ENCODE measurements around the gene ACKR3.

The ACKR3 gene

GRCh38 chr2:236544362-236544761, 25.3 kb upstream of the ACKR3 start:
- no peak for TF ChIP-seq GATA3 (IDR thresholded peaks at IDR 0.05; ENCODE audit: low read depth, low read length)
- no peak for TF ChIP-seq GATA2 (IDR thresholded peaks at IDR 0.05; ENCODE audit: low read depth, low read length)

DNA sequence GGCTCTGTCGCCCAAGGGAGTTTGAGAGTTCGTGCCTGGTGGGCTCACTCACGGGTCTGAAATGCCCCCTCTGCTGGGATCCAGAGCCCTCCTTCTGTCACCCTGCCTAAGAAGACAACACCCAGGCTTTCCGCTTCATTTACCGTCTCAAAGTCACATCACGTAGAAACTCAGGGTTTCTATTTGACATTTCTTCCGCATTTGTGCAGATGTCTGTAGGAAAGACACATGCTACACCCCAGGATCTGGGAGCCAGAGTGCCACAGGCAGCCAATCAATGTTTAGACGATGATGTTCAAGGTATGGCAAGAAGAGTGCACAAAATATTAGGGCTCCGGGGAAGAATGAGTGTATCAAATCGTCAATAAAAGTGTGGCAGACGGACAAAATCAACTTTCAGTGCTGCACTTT, 24.4 kb upstream of the ACKR3 start:
- TF ChIP-seq GATA3 (IDR thresholded peaks at IDR 0.05; ENCODE audit: low read depth, low read length) (no peak), GATA2 (IDR thresholded peaks at IDR 0.05; ENCODE audit: low read depth, low read length) (no peak)

- no peak for TF ChIP-seq GATA3 (IDR thresholded peaks at IDR 0.05; ENCODE audit: low read depth, low read length)
Observed at GRCh38 chr2:236545814-236546480, 23.7 kb upstream of the ACKR3 start.

DNA sequence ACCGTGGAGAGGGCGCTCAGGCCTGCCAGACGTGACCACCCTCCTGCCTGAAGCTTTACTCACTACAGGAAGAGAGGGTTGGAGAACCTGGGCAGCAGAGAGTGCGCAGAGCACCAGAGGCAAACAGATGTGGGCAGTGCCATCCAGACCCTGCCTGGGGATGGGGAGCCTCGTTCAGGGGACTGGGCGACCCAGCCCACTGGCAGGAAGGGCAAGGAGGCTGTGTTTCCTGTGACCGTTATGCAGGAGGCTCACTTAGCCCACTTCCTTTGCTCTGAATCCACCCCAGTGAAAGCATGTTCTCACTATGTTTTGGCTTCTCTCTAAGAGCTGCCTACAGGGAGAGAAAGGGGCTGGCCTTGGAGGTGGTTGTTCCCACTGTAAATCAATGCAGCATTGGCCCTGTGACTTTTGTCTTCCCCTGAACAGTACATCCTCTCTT, 23.0 kb upstream of the ACKR3 start:
- TF ChIP-seq GATA2 (IDR thresholded peaks at IDR 0.05; ENCODE audit: low read depth, low read length) (no peak), GATA3 (IDR thresholded peaks at IDR 0.05; ENCODE audit: low read depth, low read length) (no peak)

DNA sequence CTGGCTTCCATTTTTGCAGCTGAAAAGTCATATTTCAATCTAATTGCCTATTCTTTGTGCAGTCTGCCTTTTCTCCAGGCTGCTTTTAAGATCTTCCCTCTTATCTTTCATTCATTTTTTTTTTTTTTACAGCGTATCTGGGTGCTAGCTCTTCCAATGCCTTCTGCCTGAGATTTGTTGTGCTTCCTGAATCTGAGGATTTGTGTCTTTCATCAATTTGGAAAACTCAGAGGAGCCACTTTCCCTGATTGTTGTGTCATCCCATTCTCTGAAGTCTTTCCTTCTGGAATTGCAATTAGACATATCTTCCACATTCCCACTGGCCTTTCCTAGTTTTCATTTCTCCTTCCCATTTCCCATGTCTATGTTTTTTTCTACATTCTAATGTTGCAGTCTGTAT, 21.9 kb upstream of the ACKR3 start:
- TF ChIP-seq GATA3 (IDR thresholded peaks at IDR 0.05; ENCODE audit: low read depth, low read length) (no peak), GATA2 (IDR thresholded peaks at IDR 0.05; ENCODE audit: low read depth, low read length) (no peak)

GRCh38 chr2:236548179-236548921, 21.3 kb upstream of the ACKR3 start:
- no peak for TF ChIP-seq GATA2 (IDR thresholded peaks at IDR 0.05; ENCODE audit: low read depth, low read length)
- TF ChIP-seq GATA3 (IDR thresholded peaks at IDR 0.05; ENCODE audit: low read depth, low read length) = no peak

DNA sequence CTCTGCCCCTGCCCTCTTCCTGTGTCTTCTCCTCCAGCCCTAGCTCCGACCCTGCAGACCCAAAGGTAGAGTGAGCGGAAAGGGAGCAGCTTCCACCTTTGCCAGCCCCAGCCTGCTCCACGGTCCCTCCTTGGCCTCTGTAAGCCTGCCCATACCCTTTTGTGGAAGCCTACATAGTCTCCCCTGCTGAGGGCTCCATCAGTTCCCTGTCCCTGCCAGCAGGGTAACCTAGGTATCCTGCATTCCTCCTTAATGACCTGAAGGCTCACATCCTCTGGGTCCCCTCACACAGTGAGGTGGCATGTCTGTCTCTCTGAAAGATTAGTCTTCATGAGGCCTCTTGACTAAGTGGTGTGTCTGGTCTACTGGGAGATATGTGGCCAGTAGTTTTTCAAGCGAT, 20.5 kb upstream of the ACKR3 start:
- no peak for TF ChIP-seq GATA3 (IDR thresholded peaks at IDR 0.05; ENCODE audit: low read depth, low read length)
- TF ChIP-seq GATA2 (IDR thresholded peaks at IDR 0.05; ENCODE audit: low read depth, low read length) = no peak

DNA sequence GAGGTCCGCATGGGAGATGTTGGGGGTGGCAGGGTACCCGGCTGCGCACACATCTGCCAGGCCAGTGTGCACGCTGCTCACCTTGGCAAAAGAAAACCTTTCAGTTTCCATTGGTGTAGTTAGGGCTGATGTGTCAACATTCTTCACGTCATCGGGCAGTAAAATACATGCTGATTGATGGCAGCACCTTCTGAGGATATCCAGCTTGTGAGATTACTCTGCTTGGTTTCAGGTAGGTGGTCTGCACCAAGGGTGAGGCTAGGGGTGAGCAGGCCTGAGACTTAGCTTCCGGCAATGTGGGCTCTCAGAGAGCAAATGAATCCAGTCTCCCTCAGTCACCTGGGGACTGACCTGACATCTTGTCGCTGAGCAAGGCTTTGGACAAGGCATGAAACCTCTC, 19.3 kb upstream of the ACKR3 start:
- TF ChIP-seq GATA3 (IDR thresholded peaks at IDR 0.05; ENCODE audit: low read depth, low read length) (no peak), GATA2 (IDR thresholded peaks at IDR 0.05; ENCODE audit: low read depth, low read length) (no peak)

- TF ChIP-seq GATA2 (IDR thresholded peaks at IDR 0.05; ENCODE audit: low read depth, low read length) (no peak), GATA3 (IDR thresholded peaks at IDR 0.05; ENCODE audit: low read depth, low read length) (no peak)
Observed at GRCh38 chr2:236550701-236551465, 18.7 kb upstream of the ACKR3 start.

GRCh38 chr2:236551471-236552211, 18.0 kb upstream of the ACKR3 start:
- TF ChIP-seq GATA3 (IDR thresholded peaks at IDR 0.05; ENCODE audit: low read depth, low read length) (no peak), GATA2 (IDR thresholded peaks at IDR 0.05; ENCODE audit: low read depth, low read length) (no peak)

DNA sequence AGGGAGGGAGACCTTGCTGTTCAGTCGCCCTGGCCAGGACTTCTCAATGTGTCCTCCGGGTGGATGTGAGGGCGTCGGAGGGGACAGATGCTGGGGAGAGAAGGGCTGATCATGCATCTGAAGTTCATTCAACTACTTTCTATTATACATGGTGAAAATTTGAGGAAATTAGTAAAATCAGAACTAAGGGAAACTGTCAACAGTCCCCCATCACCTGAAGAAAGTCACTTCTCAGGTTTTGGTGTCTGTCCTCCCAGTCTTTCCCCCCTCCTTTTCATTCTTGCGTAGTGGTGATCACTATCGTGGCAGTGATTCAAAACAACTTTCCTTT, 17.4 kb upstream of the ACKR3 start:
- TF ChIP-seq GATA3 (IDR thresholded peaks at IDR 0.05; ENCODE audit: low read depth, low read length) = no peak
- no peak for TF ChIP-seq GATA2 (IDR thresholded peaks at IDR 0.05; ENCODE audit: low read depth, low read length)

- no peak for TF ChIP-seq GATA3 (IDR thresholded peaks at IDR 0.05; ENCODE audit: low read depth, low read length)
- TF ChIP-seq GATA2 (IDR thresholded peaks at IDR 0.05; ENCODE audit: low read depth, low read length) = no peak
Observed at GRCh38 chr2:236552581-236553363, 16.9 kb upstream of the ACKR3 start.

DNA sequence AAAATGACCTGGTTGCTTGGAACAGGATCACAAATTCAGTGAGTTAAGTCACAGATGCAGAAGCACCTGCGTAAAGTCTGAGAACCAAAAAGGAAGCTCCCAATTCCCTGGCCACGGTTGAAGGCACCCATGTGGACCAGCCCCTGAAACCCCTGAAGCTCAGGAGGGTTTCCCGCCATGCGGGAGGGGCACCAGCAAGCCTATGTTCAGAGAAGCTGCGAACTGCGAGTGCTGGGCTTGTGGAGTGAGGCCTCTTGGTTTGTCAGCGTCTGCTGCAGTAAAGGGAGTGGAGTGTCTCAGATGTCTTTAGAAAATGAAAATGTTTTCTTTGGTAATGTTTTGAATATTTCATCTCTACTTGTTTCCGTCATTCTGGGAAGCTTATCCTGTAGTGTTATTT, 16.1 kb upstream of the ACKR3 start:
- TF ChIP-seq GATA3 (IDR thresholded peaks at IDR 0.05; ENCODE audit: low read depth, low read length) (no peak), GATA2 (IDR thresholded peaks at IDR 0.05; ENCODE audit: low read depth, low read length) (no peak)
